Stimulated activated CD8-positive, alpha-beta memory T cell treated with anti-CD3 and anti-CD28 coated beads, Interleukin-4, amount 100 ng/mL, for 48 hours (primary cell): ENCODE results near the gene TM9SF4.
A peak's percentile ranks its signal among the peaks of the same experiment; 100 is the strongest.

Source experiments
- DNase-seq: peaks from one replicate; pipeline ENCODE4 v3.0.0-alpha.2; 2020

Gene TM9SF4

GRCh38 chr20:32109392-32110172 is at the start of gene TM9SF4:
Gene TM9SF4, plus strand, starts transcription at chr20:32109714. Its CDS starts 27 bp downstream, at chr20:32109741.
- peak; percentile 94 for DNase-seq

- DNase-seq = peak; percentile 30
Measured at GRCh38 chr20:32062776-32063170, 46.7 kb upstream of the TM9SF4 start.

GRCh38 chr20:32063695-32064094 is 45.8 kb upstream of the TM9SF4 start:
- no peak for DNase-seq

- no peak for DNase-seq
Measured at GRCh38 chr20:32064667-32065066, 44.8 kb upstream of the TM9SF4 start.

- no peak for DNase-seq
Measured at GRCh38 chr20:32067234-32067821, 42.2 kb upstream of the TM9SF4 start.

- no peak for DNase-seq
Measured at GRCh38 chr20:32068174-32068573, 41.3 kb upstream of the TM9SF4 start.

GRCh38 chr20:32069711-32070110 is 39.8 kb upstream of the TM9SF4 start:
- DNase-seq = no peak

- DNase-seq = no peak
Measured at GRCh38 chr20:32070282-32070681, 39.2 kb upstream of the TM9SF4 start.

GRCh38 chr20:32070690-32071213 is 38.8 kb upstream of the TM9SF4 start:
- no peak for DNase-seq

GRCh38 chr20:32071395-32072167 is 37.9 kb upstream of the TM9SF4 start:
- no peak for DNase-seq

GRCh38 chr20:32072168-32072750 is 37.3 kb upstream of the TM9SF4 start:
- DNase-seq = no peak

GRCh38 chr20:32075534-32075933 is 34.0 kb upstream of the TM9SF4 start:
- no peak for DNase-seq

GRCh38 chr20:32077190-32077589 is 32.3 kb upstream of the TM9SF4 start:
- no peak for DNase-seq

GRCh38 chr20:32078322-32078721 is 31.2 kb upstream of the TM9SF4 start:
- no peak for DNase-seq

- no peak for DNase-seq
Measured at GRCh38 chr20:32078791-32079190, 30.7 kb upstream of the TM9SF4 start.

- no peak for DNase-seq
Measured at GRCh38 chr20:32079655-32080109, 29.8 kb upstream of the TM9SF4 start.

GRCh38 chr20:32080783-32081182 is 28.7 kb upstream of the TM9SF4 start:
- DNase-seq = no peak

- DNase-seq = no peak
Measured at GRCh38 chr20:32083469-32083868, 26.0 kb upstream of the TM9SF4 start.

GRCh38 chr20:32087070-32087469 is 22.4 kb upstream of the TM9SF4 start:
- DNase-seq = no peak

GRCh38 chr20:32088759-32089158 is 20.8 kb upstream of the TM9SF4 start:
- DNase-seq = no peak

- DNase-seq = no peak
Measured at GRCh38 chr20:32089637-32090362, 19.7 kb upstream of the TM9SF4 start.

- DNase-seq = peak; percentile 90
Measured at GRCh38 chr20:32091888-32092346, 17.6 kb upstream of the TM9SF4 start.
